ENCODE measurements around the gene PRR14L.

The PRR14L gene

GRCh38 chr22:31637891-31638618 lies 111.9 kb downstream of the PRR14L start:
- no peak for DNase-seq

DNA sequence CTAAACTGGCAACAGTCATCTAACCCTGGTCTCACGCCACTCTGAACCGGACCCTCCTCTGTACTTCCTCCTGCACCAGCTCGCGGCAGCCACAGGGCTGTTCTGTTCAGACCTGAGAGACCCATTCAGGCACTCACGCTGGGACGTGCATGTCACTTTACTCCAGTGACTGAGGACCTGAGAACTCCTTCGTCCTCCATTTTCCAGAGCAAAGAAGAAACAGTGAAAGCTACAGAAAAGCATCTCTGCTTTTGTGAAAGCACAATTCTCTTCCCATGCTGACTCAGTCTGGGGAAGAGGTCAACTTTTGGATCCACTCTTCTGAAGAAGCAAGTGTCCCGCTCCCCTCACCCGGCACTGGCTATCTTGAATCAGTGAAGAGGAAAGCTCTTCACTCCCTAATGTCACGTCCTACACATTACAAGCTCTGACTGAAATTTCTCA lies 112.5 kb downstream of the PRR14L start:
- DNase-seq, result no peak

DNA sequence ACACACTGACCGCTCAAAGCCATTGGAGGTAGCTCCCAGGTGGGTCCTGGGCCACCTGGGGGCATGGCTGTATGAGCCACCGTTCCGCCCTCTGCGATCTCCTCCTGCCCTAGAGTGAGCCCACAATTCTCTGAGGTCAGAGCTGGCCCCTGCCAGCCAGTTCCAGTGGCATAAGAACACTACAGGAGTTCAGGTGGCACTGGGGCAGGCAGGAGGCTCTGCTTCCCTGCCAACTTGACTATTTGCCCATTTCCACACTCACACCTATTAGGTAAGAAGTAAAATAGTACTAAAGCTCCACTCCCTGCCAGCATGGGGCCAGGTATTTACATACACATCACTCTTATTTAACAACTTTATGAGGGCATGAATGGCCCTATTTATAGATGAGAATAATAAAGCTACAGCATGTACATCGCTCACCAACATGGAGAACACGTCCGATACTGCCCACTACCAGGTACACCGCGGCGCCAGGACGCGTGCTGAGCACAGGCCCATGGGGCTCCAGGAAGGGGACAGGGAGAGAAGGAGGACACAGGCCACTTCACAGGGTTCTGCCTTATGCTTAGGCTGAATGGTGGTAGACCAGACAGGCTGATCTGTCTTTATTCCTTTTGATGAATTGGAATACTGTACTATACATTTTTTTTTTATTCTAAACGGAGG lies 114.2 kb downstream of the PRR14L start:
- DNase-seq, result no peak

GRCh38 chr22:31631436-31631835 lies 118.5 kb downstream of the PRR14L start:
- no peak for DNase-seq

Data from activated gamma-delta T cell treated with Interleukin-2 at 50 U/mL for 16 hours (primary cell).